Pancreas (tissue), 10 donors: ENCODE measurements around the gene LAMA2. TPM values are rescaled to one million over a fixed set of nuclear protein-coding genes. Genes with fewer than 3 reads are reported as not detected.
A peak's percentile ranks its signal among the peaks of the same experiment; 100 is the strongest.

ENCODE experiments used
- ATAC-seq, 4 donors: fragments of 200-7000 bp; cut with Tn5 transposase; one replicate each; pipeline versions ENCODE4 v1.8.0 to v1.9.1; 2020; ENCODE audit warnings: mild to moderate bottlenecking in 4 of 4, moderate library complexity in 4 of 4
- DNase-seq, 6 donors: peaks; one replicate each; pipeline ENCODE4 v3.0.0-alpha.2; 2020
- FAIRE-seq: peaks from 2 replicates; lab custom pipeline; 2012; peaks lifted over from hg19 to GRCh38; lab: Jason Lieb, UNC
- H3K27ac ChIP-seq, 4 donors: fragments of 200-600 bp; sonication (generic); 1 replicate in 3 of 4; 2 replicates in 1 of 4; pipeline versions ENCODE4 v1.5.0 to v1.8.0; 2020
- H3K27me3 ChIP-seq, 4 donors: fragments of 200-600 bp; one replicate each; pipeline ENCODE4 v1.8.0; 2021
- H3K36me3 ChIP-seq, 3 donors: fragments of 200-600 bp; sonication (generic) in 1 of 3; one replicate each; pipeline versions ENCODE4 v1.5.0 to v1.8.0; 2020 to 2021
- H3K4me1 ChIP-seq, 3 donors: fragments of 200-600 bp; one replicate each; pipeline ENCODE4 v1.8.0; 2021
- H3K4me3 ChIP-seq, 4 donors: fragments of 200-600 bp; sonication (generic) in 2 of 4; one replicate each; pipeline versions ENCODE4 v1.5.0 to v1.8.0; 2020 to 2021
- H3K9me3 ChIP-seq, 4 donors: fragments of 200-600 bp; one replicate each; pipeline ENCODE4 v1.8.0; 2021
- WGBS, 2 donors: extraction: QIAGEN DNeasy Blood & Tissue Kit; methylation state at CpG; one replicate each; pipeline ENCODE4 v1.1.7; 2013; 5-methylcytosine and 5-hydroxymethylcytosine counted together
- intact Hi-C, 3 donors: fragments of 100-400 bp; cut with DNase I; formaldehyde crosslinking; loops; one replicate each; pipeline versions ENCODE4 v1.11.1 to v1.14.2; 2022
- polyA plus RNA-seq, 2 donors: library from polyadenylated mRNA; stranded (reverse); fragments of 200-250 nt; gene quantifications; one replicate each; pipeline ENCODE4 v1.2.3, GENCODE V29; 2013
- total RNA-seq, 6 donors: library from RNA; stranded (reverse); fragmentation: NEBNext Ultra II Directional in 4 of 6; extraction: Animal tissue kit (Norgen Biotek cat#: 25700) in 4 of 6; gene quantifications; one replicate each; pipeline versions ENCODE4 v1.2.1 to v1.2.4, GENCODE V29; 2021 to 2023
- TF ChIP-seq, protein P1 (sequence below), 4 donors: fragments of 200-600 bp; sonication (generic) in 3 of 4; IDR thresholded peaks; one replicate each; pipeline versions ENCODE4 v1.5.0 to v1.8.0; 2021; ENCODE audit warnings: antibody characterized with exemption in 4 of 4
- donor health status: healthy with polysubstance abuse.
- donor health status: DM: no; HTN: no; CAD: no; lungs with moderate emphysema.
- donor health status: DM: no; HTN: no; CAD: no.
- donor health status: control.
- donor health status: control.
- donor health status: Bipolar disorder and iron deficiency.
- donor health status: DM: yes; HTN: yes; CAD: no.
- donor health status: DM: no; HTN: no; CAD: no.
- donor health status: DM: no; HTN: no; CAD: no.
- donor health status: DM: yes; HTN: yes; CAD: no.

The LAMA2 gene
- total and polyA plus RNA-seq, 8 donors = 1.2 to 26.2 (median 6.2) TPM

DNA sequence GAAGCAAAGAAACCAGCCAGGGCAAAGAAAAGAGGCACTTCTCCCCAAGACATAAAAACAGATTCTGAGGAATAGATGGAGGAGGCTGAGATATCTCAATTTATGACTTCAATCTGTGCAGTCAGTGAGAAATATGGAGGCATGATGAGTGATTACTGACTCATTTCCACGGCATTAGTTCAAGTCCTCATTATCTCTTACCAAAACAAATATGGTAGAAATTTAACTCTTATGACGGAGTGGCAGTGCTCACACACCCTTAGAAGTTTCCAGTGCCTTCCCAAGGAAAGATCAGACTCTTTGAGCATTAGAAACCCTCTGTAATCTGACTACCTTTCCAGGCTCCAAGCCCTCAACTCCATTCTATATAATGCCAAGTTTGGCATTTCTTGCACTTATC is 463.0 kb downstream of the LAMA2 start:
- DNase-seq = no peak
- intact Hi-C loops = no loop called here
- TF ChIP-seq, protein P1, sequence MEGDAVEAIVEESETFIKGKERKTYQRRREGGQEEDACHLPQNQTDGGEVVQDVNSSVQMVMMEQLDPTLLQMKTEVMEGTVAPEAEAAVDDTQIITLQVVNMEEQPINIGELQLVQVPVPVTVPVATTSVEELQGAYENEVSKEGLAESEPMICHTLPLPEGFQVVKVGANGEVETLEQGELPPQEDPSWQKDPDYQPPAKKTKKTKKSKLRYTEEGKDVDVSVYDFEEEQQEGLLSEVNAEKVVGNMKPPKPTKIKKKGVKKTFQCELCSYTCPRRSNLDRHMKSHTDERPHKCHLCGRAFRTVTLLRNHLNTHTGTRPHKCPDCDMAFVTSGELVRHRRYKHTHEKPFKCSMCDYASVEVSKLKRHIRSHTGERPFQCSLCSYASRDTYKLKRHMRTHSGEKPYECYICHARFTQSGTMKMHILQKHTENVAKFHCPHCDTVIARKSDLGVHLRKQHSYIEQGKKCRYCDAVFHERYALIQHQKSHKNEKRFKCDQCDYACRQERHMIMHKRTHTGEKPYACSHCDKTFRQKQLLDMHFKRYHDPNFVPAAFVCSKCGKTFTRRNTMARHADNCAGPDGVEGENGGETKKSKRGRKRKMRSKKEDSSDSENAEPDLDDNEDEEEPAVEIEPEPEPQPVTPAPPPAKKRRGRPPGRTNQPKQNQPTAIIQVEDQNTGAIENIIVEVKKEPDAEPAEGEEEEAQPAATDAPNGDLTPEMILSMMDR (IDR thresholded peaks at IDR 0.05) = no peak
- Histone ChIP-seq H3K27me3 (no peaks in the 10 kb centered on the region), H3K4me1 (no peaks in the 10 kb centered on the region), H3K27ac (no peak overlapping the region), H3K4me3 (no peak overlapping the region), H3K9me3 (no peaks in the 10 kb centered on the region), H3K36me3 (no peaks in the 10 kb centered on the region)
- ATAC-seq = no peak
- no peak for FAIRE-seq
- 34 to 42% methylated on average over 2 of the region's 2 CpGs for WGBS, 2 donors

DNA sequence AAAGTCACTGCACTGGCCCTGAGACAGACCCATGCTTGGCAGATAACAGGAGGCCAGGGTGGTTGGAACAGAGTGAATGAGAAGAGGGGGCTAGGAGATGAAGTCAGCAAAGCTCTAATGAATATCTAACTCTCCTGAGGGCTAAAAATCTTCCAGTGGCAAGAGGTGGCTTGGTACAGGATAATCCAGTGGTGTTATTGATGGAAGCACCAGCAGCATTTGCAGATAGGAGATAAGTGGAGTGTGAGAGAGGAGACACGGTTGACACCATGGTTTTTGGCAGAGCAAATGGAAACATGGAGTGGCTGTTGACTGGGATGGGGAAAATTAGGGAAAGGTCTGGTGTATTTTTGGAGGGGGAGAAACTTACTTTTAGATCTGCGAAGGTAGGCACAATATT is 464.0 kb downstream of the LAMA2 start:
- TF ChIP-seq, protein P1 (IDR thresholded peaks at IDR 0.05) = no peak
- H3K27me3 ChIP-seq = no peaks in the 10 kb centered on the region
- H3K4me1 ChIP-seq = no peaks in the 10 kb centered on the region
- DNase-seq = no peak
- intact Hi-C loops = no loop called here
- H3K4me3 ChIP-seq = no peak overlapping the region
- FAIRE-seq = no peak
- H3K27ac ChIP-seq = no peak overlapping the region
- H3K9me3 ChIP-seq = no peaks in the 10 kb centered on the region
- H3K36me3 ChIP-seq = no peaks in the 10 kb centered on the region
- no peak for ATAC-seq
- WGBS, 2 donors = 64 to 83% methylated on average over 2 of the region's 2 CpGs

DNA sequence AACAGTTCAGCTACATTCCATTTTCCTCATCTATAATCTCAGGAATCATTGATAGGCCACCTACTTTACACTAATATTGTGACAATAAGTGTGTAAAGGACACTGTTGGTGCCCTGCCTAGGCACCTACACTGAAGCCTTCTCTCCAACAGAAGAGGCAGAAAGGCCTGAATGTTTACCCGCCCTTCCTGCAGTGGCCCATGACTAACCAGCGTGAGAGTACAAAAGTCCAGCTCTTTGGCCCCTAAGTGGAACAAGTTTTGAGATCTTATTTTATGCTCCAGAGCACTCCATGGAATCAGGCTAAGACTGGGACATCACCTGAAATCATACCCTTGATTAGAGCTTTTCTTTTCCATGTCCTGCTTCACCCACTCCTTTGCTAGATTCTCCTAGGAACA is 467.3 kb downstream of the LAMA2 start:
- no peak overlapping the region for H3K27ac ChIP-seq
- FAIRE-seq = no peak

DNA sequence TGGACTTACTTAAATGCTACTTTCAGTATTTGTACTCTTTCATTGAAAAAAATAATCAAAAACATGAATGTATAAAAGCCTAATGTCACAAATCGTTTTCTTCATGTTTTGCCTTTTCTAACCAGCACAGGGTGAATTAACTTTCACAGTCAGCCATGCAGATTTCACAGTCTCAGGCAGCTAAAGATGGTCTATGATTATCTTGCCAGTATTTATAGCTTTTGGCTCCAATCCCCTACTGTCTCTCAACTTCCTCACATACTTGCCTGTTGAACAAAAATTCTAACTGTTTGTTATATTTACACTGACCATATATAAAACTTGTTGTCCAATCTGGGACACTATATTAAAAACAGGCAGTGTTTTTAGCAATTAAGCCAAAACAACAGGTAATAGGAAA is 468.9 kb downstream of the LAMA2 start:
- Histone ChIP-seq H3K27me3 (no peaks in the 10 kb centered on the region), H3K36me3 (no peaks in the 10 kb centered on the region), H3K4me1 (no peaks in the 10 kb centered on the region), H3K4me3 (no peak overlapping the region), H3K27ac (no peak overlapping the region), H3K9me3 (no peaks in the 10 kb centered on the region)
- DNase-seq (no peak), ATAC-seq (no peak), FAIRE-seq (no peak)
- TF ChIP-seq, protein P1 (IDR thresholded peaks at IDR 0.05) = no peak
- 28 to 30% methylated on average over 1 of the region's 1 CpG for WGBS, 2 donors
- intact Hi-C loops = no loop called here

More for the DNA sequence above, 467.3 kb downstream of the LAMA2 start:
- Histone ChIP-seq H3K4me1 (no peaks in the 10 kb centered on the region), H3K4me3 (no peak overlapping the region), H3K27me3 (no peaks in the 10 kb centered on the region), H3K9me3 (no peaks in the 10 kb centered on the region), H3K36me3 (no peaks in the 10 kb centered on the region)
- TF ChIP-seq, protein P1 (IDR thresholded peaks at IDR 0.05) = no peak
- intact Hi-C loops = no loop called here
- DNase-seq (no peak), ATAC-seq (no peak)
- WGBS, 2 donors = 82 to 92% methylated on average over 2 of the region's 2 CpGs

DNA sequence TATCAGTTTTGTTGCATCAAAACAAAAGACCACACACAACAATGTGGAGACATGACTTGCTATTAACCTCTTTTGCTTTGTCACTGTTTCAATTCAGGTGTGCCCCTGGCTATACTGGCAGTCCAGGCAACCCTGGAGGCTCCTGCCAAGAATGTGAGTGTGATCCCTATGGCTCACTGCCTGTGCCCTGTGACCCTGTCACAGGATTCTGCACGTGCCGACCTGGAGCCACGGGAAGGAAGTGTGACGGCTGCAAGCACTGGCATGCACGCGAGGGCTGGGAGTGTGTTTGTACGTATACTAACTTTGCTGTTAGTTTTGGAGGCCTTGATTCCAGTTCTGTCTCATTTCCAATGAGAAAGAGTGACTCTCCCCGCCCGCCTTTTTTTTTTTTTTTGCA is 470.1 kb downstream of the LAMA2 start:
- no peak overlapping the region for H3K4me3 ChIP-seq
- ATAC-seq = peak in 3 of 4 donors; percentile 30 to 67 (median 53)
- no peak overlapping the region for H3K27ac ChIP-seq
- no peaks in the 10 kb centered on the region for H3K27me3 ChIP-seq
- TF ChIP-seq, protein P1 (IDR thresholded peaks at IDR 0.05) = no peak
- H3K36me3 ChIP-seq = no peaks in the 10 kb centered on the region
- intact Hi-C loops = no loop called here
- FAIRE-seq = no peak
- 36 to 46% methylated on average over 9 of the region's 9 CpGs for WGBS, 2 donors
- H3K9me3 ChIP-seq = no peaks in the 10 kb centered on the region
- H3K4me1 ChIP-seq = no peaks in the 10 kb centered on the region
- peak in 5 of 6 donors; percentile 12 to 50 (median 27) for DNase-seq
